ENCODE data around the gene CD164L2. TPM values are rescaled to one million over a fixed set of nuclear protein-coding genes. Genes with fewer than 3 reads are reported as not detected.

Gene CD164L2
- total and polyA plus RNA-seq, 4 experiments from 2014 or later, result 0.22 TPM; not detected in 3

GRCh38 chr1:27372022-27372807 lies 10.9 kb downstream of the CD164L2 start:
- no peaks in the 10 kb centered on the region for H3K9me3 Mint-ChIP-seq
- H3K27ac Mint-ChIP-seq, result peak overlapping the region in 3 of 7 donors; percentile 21 to 70 (median 38)
- peaks cover 0 to 12% (median 6%) of the 10 kb centered on the region in 4 donors for H3K4me1 Mint-ChIP-seq
- ChIA-PET CTCF (ENCODE audit: partially characterized antibody) (interaction anchor here (0.7 to 2.0 kb wide), 6 partner anchors 15 to 91 kb away, joined by 3 to 9 read pairs (median 4); no protein-coding TSS in a partner anchor), POLR2A (ENCODE audit: partially characterized antibody) (interaction anchor here (0.6 kb wide), 1 partner anchor 412 kb away, joined by 4 read pairs; no protein-coding TSS in a partner anchor)
- Histone ChIP-seq H3K4me3 (ENCODE audit: low read length in 2 of 2) (no peak overlapping the region), H3K27me3 (ENCODE audit: insufficient read depth, low read length) (no peaks in the 10 kb centered on the region), H3K4me1 (ENCODE audit: insufficient read depth, low read length) (peaks cover 2% of the 10 kb centered on the region), H3K9me3 (ENCODE audit: control insufficient read depth in 1 of 2, low read length in 2 of 2) (no peaks in the 10 kb centered on the region), H3K36me3 (ENCODE audit: insufficient read depth, low read length) (no peaks in the 10 kb centered on the region), H3K27ac (ENCODE audit: low read depth, low read length) (no peak overlapping the region)
- H3K36me3 Mint-ChIP-seq, result no peaks in the 10 kb centered on the region
- H3K4me3 Mint-ChIP-seq, result no peak overlapping the region
- no peaks in the 10 kb centered on the region for H3K27me3 Mint-ChIP-seq
- no peak for DNase-seq
- intact Hi-C loops (cut with micrococcal nuclease), result no loop called here

GRCh38 chr1:27368869-27369582 lies 14.1 kb downstream of the CD164L2 start:
- Mint-ChIP-seq H3K4me1 (peaks cover 12 to 37% (median 24%) of the 10 kb centered on the region in 4 donors), H3K27ac (peak overlapping the region in 2 of 7 donors; percentile 21 to 37), H3K36me3 (no peaks in the 10 kb centered on the region), H3K4me3 (no peak overlapping the region), H3K27me3 (no peaks in the 10 kb centered on the region), H3K9me3 (no peaks in the 10 kb centered on the region)
- no peaks in the 10 kb centered on the region for H3K36me3 ChIP-seq (ENCODE audit: insufficient read depth, low read length)
- ChIA-PET POLR2A (ENCODE audit: partially characterized antibody) (interaction anchor here (1.4 kb wide), 1 partner anchor 12 kb away, joined by 4 read pairs; no protein-coding TSS in a partner anchor), CTCF (ENCODE audit: partially characterized antibody) (interaction anchor here (0.7 to 8.4 kb wide), 7 partner anchors 11 to 75 kb away, joined by 3 to 54 read pairs (median 5); no protein-coding TSS in a partner anchor)
- DNase-seq, result no peak
- peaks cover 18% of the 10 kb centered on the region for H3K4me1 ChIP-seq (ENCODE audit: insufficient read depth, low read length)
- no peaks in the 10 kb centered on the region for H3K9me3 ChIP-seq (ENCODE audit: control insufficient read depth in 1 of 2, low read length in 2 of 2)
- no peaks in the 10 kb centered on the region for H3K27me3 ChIP-seq (ENCODE audit: insufficient read depth, low read length)
- intact Hi-C loops (cut with micrococcal nuclease), result no loop called here
- no peak overlapping the region for H3K27ac ChIP-seq (ENCODE audit: low read depth, low read length)
- H3K4me3 ChIP-seq (ENCODE audit: low read length in 2 of 2), result no peak overlapping the region

GRCh38 chr1:27367160-27367650 lies 15.9 kb downstream of the CD164L2 start:
- peak overlapping the region; percentile 71 to 88 (median 80) for H3K4me3 Mint-ChIP-seq
- H3K9me3 Mint-ChIP-seq, result no peaks in the 10 kb centered on the region
- no peak for DNase-seq
- Histone ChIP-seq H3K9me3 (ENCODE audit: control insufficient read depth in 1 of 2, low read length in 2 of 2) (no peaks in the 10 kb centered on the region), H3K27me3 (ENCODE audit: insufficient read depth, low read length) (no peaks in the 10 kb centered on the region), H3K36me3 (ENCODE audit: insufficient read depth, low read length) (no peaks in the 10 kb centered on the region), H3K4me1 (ENCODE audit: insufficient read depth, low read length) (peaks cover 18% of the 10 kb centered on the region), H3K27ac (ENCODE audit: low read depth, low read length) (no peak overlapping the region), H3K4me3 (ENCODE audit: low read length in 2 of 2) (peak overlapping the region in 1 of 2 donors; percentile 35)
- H3K4me1 Mint-ChIP-seq, result peaks cover 13 to 47% (median 25%) of the 10 kb centered on the region in 4 donors
- ChIA-PET POLR2A (ENCODE audit: partially characterized antibody) (interaction anchor here (2.1 to 3.0 kb wide), 5 partner anchors 10 to 44 kb away, joined by 9 to 25 read pairs (median 15); partner anchors contain the start of gene SYTL1), CTCF (ENCODE audit: partially characterized antibody) (interaction anchor here (0.9 to 8.4 kb wide), 11 partner anchors 9 to 190 kb away, joined by 3 to 54 read pairs (median 8); no protein-coding TSS in a partner anchor)
- H3K27me3 Mint-ChIP-seq, result no peaks in the 10 kb centered on the region
- intact Hi-C loops (cut with micrococcal nuclease), result no loop called here
- no peaks in the 10 kb centered on the region for H3K36me3 Mint-ChIP-seq
- H3K27ac Mint-ChIP-seq, result peak overlapping the region in 6 of 7 donors; percentile 6 to 79 (median 52)

GRCh38 chr1:27366411-27367159 lies 16.5 kb downstream of the CD164L2 start, which contains the start of gene MAP3K6:
TSS of gene MAP3K6 (minus strand) at chr1:27366961. CDS start at chr1:27366597, 364 bp downstream.
- no peaks in the 10 kb centered on the region for H3K9me3 ChIP-seq (ENCODE audit: control insufficient read depth in 1 of 2, low read length in 2 of 2)
- no peaks in the 10 kb centered on the region for H3K36me3 ChIP-seq (ENCODE audit: insufficient read depth, low read length)
- H3K27me3 Mint-ChIP-seq, result no peaks in the 10 kb centered on the region
- peaks cover 18% of the 10 kb centered on the region for H3K4me1 ChIP-seq (ENCODE audit: insufficient read depth, low read length)
- no peaks in the 10 kb centered on the region for H3K36me3 Mint-ChIP-seq
- peak within 1 kb of the TSS; percentile 86 to 94 (median 88) for H3K4me3 Mint-ChIP-seq
- peak within 1 kb of the TSS; percentile 36 to 54 for H3K4me3 ChIP-seq (ENCODE audit: low read length in 2 of 2)
- H3K27me3 ChIP-seq (ENCODE audit: insufficient read depth, low read length), result no peaks in the 10 kb centered on the region
- ChIA-PET CTCF (ENCODE audit: partially characterized antibody) (interaction anchor here (0.9 to 8.4 kb wide), 12 partner anchors 11 to 190 kb away, joined by 3 to 54 read pairs (median 5); no protein-coding TSS in a partner anchor), POLR2A (ENCODE audit: partially characterized antibody) (interaction anchor here (0.8 to 3.0 kb wide), 10 partner anchors 9 to 296 kb away, joined by 3 to 25 read pairs (median 10); partner anchors contain the start of gene SYTL1)
- intact Hi-C loops (cut with micrococcal nuclease), result no loop called here
- H3K4me1 Mint-ChIP-seq, result peaks cover 13 to 50% (median 25%) of the 10 kb centered on the region in 4 donors
- H3K9me3 Mint-ChIP-seq, result no peaks in the 10 kb centered on the region
- DNase-seq, result peak in 4 of 5 donors; percentile 29 to 46 (median 38)
- H3K27ac Mint-ChIP-seq, result peak within 1 kb of the TSS; percentile 19 to 88 (median 77)
- H3K27ac ChIP-seq (ENCODE audit: low read depth, low read length), result peak within 1 kb of the TSS; percentile 51

GRCh38 chr1:27366113-27366410 lies 17.1 kb downstream of the CD164L2 start:
- POLR2A ChIA-PET (ENCODE audit: partially characterized antibody), result interaction anchor here (0.5 to 3.0 kb wide), 12 partner anchors 9 to 464 kb away, joined by 3 to 25 read pairs (median 8); partner anchors contain the start of gene SYTL1
- no peaks in the 10 kb centered on the region for H3K27me3 Mint-ChIP-seq
- H3K27me3 ChIP-seq (ENCODE audit: insufficient read depth, low read length), result no peaks in the 10 kb centered on the region
- H3K36me3 ChIP-seq (ENCODE audit: insufficient read depth, low read length), result no peaks in the 10 kb centered on the region
- H3K4me1 Mint-ChIP-seq, result peaks cover 13 to 50% (median 25%) of the 10 kb centered on the region in 4 donors
- H3K27ac ChIP-seq (ENCODE audit: low read depth, low read length), result peak overlapping the region; percentile 51
- no peaks in the 10 kb centered on the region for H3K36me3 Mint-ChIP-seq
- intact Hi-C loops (cut with micrococcal nuclease), result no loop called here
- DNase-seq, result peak; percentile 53 to 80 (median 57)
- peak overlapping the region; percentile 36 to 54 for H3K4me3 ChIP-seq (ENCODE audit: low read length in 2 of 2)
- peaks cover 18% of the 10 kb centered on the region for H3K4me1 ChIP-seq (ENCODE audit: insufficient read depth, low read length)
- peak overlapping the region in 6 of 7 donors; percentile 65 to 88 (median 82) for H3K27ac Mint-ChIP-seq
- no peaks in the 10 kb centered on the region for H3K9me3 Mint-ChIP-seq
- CTCF ChIA-PET (ENCODE audit: partially characterized antibody), result interaction anchor here (0.6 to 8.4 kb wide), 14 partner anchors 10 to 69 kb away, joined by 3 to 54 read pairs (median 4); no protein-coding TSS in a partner anchor
- H3K4me3 Mint-ChIP-seq, result peak overlapping the region; percentile 86 to 94 (median 88)
- no peaks in the 10 kb centered on the region for H3K9me3 ChIP-seq (ENCODE audit: control insufficient read depth in 1 of 2, low read length in 2 of 2)

GRCh38 chr1:27365372-27366112 lies 17.6 kb downstream of the CD164L2 start:
- ChIA-PET CTCF (ENCODE audit: partially characterized antibody) (interaction anchor here (0.6 to 8.4 kb wide), 13 partner anchors 10 to 68 kb away, joined by 3 to 54 read pairs (median 4); no protein-coding TSS in a partner anchor), POLR2A (ENCODE audit: partially characterized antibody) (interaction anchor here (0.5 to 3.0 kb wide), 12 partner anchors 8 to 465 kb away, joined by 3 to 25 read pairs (median 8); partner anchors contain the start of gene SYTL1)
- intact Hi-C loops (cut with micrococcal nuclease), result loop anchor here (1.0 to 2.0 kb wide), 2 partner anchors 8 to 23 kb away; no protein-coding TSS in a partner anchor
- Mint-ChIP-seq H3K4me3 (peak overlapping the region; percentile 86 to 94 (median 88)), H3K4me1 (peaks cover 13 to 52% (median 25%) of the 10 kb centered on the region in 4 donors), H3K36me3 (no peaks in the 10 kb centered on the region), H3K27ac (peak overlapping the region; percentile 49 to 88 (median 77)), H3K27me3 (no peaks in the 10 kb centered on the region), H3K9me3 (no peaks in the 10 kb centered on the region)
- Histone ChIP-seq H3K27ac (ENCODE audit: low read depth, low read length) (peak overlapping the region; percentile 51), H3K27me3 (ENCODE audit: insufficient read depth, low read length) (no peaks in the 10 kb centered on the region), H3K4me1 (ENCODE audit: insufficient read depth, low read length) (peaks cover 18% of the 10 kb centered on the region), H3K4me3 (ENCODE audit: low read length in 2 of 2) (peak overlapping the region; percentile 36 to 54), H3K36me3 (ENCODE audit: insufficient read depth, low read length) (no peaks in the 10 kb centered on the region), H3K9me3 (ENCODE audit: control insufficient read depth in 1 of 2, low read length in 2 of 2) (no peaks in the 10 kb centered on the region)
- peak; percentile 65 to 76 (median 67) for DNase-seq
